Kidney epithelial cell (primary cell): ENCODE measurements around the gene NTRK3. TPM values are rescaled to one million over a fixed set of nuclear protein-coding genes. Genes with fewer than 3 reads are reported as not detected.

Experiments
- DNase-seq: peaks from one replicate; pipeline ENCODE4 v3.0.0-alpha.2; 2010; ENCODE audit warnings: low read depth
- H3K27me3 ChIP-seq: 2 replicates; pipeline ENCODE4 v1.6.0; 2011; ENCODE audit warnings: low read length; ENCODE audit not compliant: control insufficient read depth, insufficient read depth
- H3K36me3 ChIP-seq: 2 replicates; pipeline ENCODE4 v1.5.1; 2011; ENCODE audit warnings: low read length; ENCODE audit not compliant: control insufficient read depth, insufficient read depth
- H3K4me3 ChIP-seq: 2 replicates; pipeline ENCODE4 v1.5.1; 2011; ENCODE audit warnings: low read depth, mild to moderate bottlenecking, control low read depth, low read length
- CTCF ChIP-seq: IDR thresholded peaks from 2 replicates; pipeline ENCODE4 v1.5.1; 2011; ENCODE audit warnings: mild to moderate bottlenecking, moderate library complexity, low read length, control low read depth, inconsistent platforms; ENCODE audit not compliant: insufficient read depth, poor library complexity, severe bottlenecking
- total RNA-seq: library from RNA; depleted of rRNA; stranded (reverse); fragments of >200 nt; gene quantifications from 2 replicates; pipeline ENCODE4 v1.2.3, GENCODE V29; 2015

NTRK3 gene
- total RNA-seq, 1 donor from 2014 or later = not detected

GRCh38 chr15:87910301-87910700 is 346.2 kb downstream of the NTRK3 start:
- no peak for DNase-seq
- Histone ChIP-seq H3K4me3 (no peak overlapping the region), H3K27me3 (no peaks in the 10 kb centered on the region), H3K36me3 (no peaks in the 10 kb centered on the region)
- no peak for TF ChIP-seq CTCF

- no peak for DNase-seq
- H3K36me3 ChIP-seq = no peaks in the 10 kb centered on the region
- no peak for TF ChIP-seq CTCF
- H3K27me3 ChIP-seq = no peaks in the 10 kb centered on the region
- H3K4me3 ChIP-seq = no peak overlapping the region
Observed at GRCh38 chr15:87907676-87908446, 348.7 kb downstream of the NTRK3 start.

- H3K36me3 ChIP-seq = no peaks in the 10 kb centered on the region
- no peaks in the 10 kb centered on the region for H3K27me3 ChIP-seq
- DNase-seq = no peak
- H3K4me3 ChIP-seq = no peak overlapping the region
- TF ChIP-seq CTCF = no peak
Observed at GRCh38 chr15:87906444-87906843, 350.1 kb downstream of the NTRK3 start.

GRCh38 chr15:87902772-87903426 is 353.6 kb downstream of the NTRK3 start:
- Histone ChIP-seq H3K27me3 (no peaks in the 10 kb centered on the region), H3K4me3 (no peak overlapping the region), H3K36me3 (no peaks in the 10 kb centered on the region)
- no peak for DNase-seq
- TF ChIP-seq CTCF = no peak

GRCh38 chr15:87901926-87902690 is 354.4 kb downstream of the NTRK3 start:
- H3K4me3 ChIP-seq = no peak overlapping the region
- H3K36me3 ChIP-seq = no peaks in the 10 kb centered on the region
- no peaks in the 10 kb centered on the region for H3K27me3 ChIP-seq
- TF ChIP-seq CTCF = no peak
- DNase-seq = no peak
